ENCODE results near the gene ADCYAP1R1. TPM values are rescaled to one million over a fixed set of nuclear protein-coding genes. Genes with fewer than 3 reads are reported as not detected.
A peak's percentile ranks its signal among the peaks of the same experiment; 100 is the strongest.

Gene ADCYAP1R1
- total RNA-seq (not detected), total RNA-seq (0 to 0.12 (median 0) reads per million in 29 experiments)
- 0.04 TPM for total RNA-seq (2013)

DNA sequence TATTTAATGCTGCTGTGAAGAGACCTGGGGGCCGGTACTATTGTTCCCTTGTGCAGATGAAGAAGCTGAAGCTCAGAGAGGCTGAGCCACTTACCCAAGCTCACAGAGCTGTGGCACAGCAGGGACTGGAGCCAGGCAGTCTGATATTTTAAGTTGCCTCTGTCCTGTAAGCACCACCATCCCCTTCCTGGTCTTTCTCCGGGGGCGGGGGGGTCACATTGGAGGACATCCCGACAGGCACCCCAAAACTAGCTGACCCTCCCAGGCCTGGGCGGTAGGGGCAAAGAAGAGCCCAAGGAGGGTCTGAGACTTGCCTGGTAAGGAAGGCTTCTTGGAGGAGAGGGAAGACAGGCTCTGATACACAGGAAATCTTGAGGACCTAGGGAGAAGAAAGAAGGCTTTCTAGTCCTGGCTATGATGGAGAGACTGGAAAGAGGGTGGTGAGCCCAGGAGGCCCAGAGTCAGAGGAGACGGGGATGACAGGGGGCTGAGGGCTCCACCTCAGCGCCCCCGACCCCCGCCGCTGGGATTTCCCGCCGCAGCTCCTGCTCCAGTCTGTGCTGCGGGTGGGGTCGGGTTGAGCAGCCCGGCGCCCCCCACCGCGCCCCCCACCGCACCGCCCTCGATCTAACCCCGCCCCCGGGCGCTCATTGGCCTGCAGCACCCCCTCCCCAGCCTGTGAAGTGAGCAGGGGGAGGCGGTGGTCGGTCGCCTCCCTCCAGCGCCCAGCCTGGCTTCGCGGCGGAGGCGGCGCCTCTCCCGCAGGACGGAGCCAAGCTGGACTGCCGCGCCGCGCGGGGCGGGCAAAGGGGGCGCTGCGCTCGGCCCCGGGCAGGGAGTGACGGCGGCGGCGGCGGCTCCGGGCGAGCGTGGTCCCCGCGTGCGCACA is at the start of gene ADCYAP1R1:
TSS of gene ADCYAP1R1 (plus strand) at position 711 of the 889 bp plus-strand sequence. CDS start 10,957 bp downstream, outside the sequence.
- no peaks in the 10 kb centered on the region for H3K4me1 ChIP-seq (ENCODE audit: control insufficient read depth in 1 of 2, extremely low read depth in 1 of 2, insufficient read depth in 2 of 2, low read length in 2 of 2)
- no peaks in the 10 kb centered on the region for H3K9me3 ChIP-seq
- H3K36me3 ChIP-seq (ENCODE audit: control insufficient read depth in 2 of 2, extremely low read depth in 1 of 2, insufficient read depth in 1 of 2, low read length in 1 of 2), result no peaks in the 10 kb centered on the region
- H3K27me3 ChIP-seq (replicated peaks in 1 of 2; ENCODE audit: control insufficient read depth in 2 of 2, extremely low read depth in 1 of 2, insufficient read depth in 2 of 2, low read length in 1 of 2), result peaks cover 3 to 55% of the 10 kb centered on the region in 2 experiments
- Mint-ChIP-seq H3K36me3 (no peaks in the 10 kb centered on the region), H3K27ac (no peak within 1 kb of the TSS), H3K4me3 (peak within 1 kb of the TSS in 1 of 3 donors; percentile 74), H3K27me3 (peaks cover 45 to 48% of the 10 kb centered on the region in 2 donors), H3K4me1 (peaks cover 0 to 4% (median 4%) of the 10 kb centered on the region in 3 donors), H3K9me3 (no peaks in the 10 kb centered on the region)
- CTCF ChIA-PET, result interaction anchor here in 1 of 2 donors (0.6 kb wide), 1 partner anchor 27 kb away, joined by 3 read pairs; no protein-coding TSS in a partner anchor
- 6% methylated on average over 44 of the region's 56 CpGs for WGBS (ENCODE audit: insufficient coverage)
- no peak for DNase-seq
- POLR2A ChIA-PET, result no interaction called here
- no peak within 1 kb of the TSS for H3K27ac ChIP-seq (ENCODE audit: low read length)
- ATAC-seq (replicated peaks in 1 of 4), result no peak
- H3K4me3 ChIP-seq (ENCODE audit: control insufficient read depth in 1 of 2, extremely low read depth in 1 of 2, low read length in 1 of 2), result no peak within 1 kb of the TSS

DNA sequence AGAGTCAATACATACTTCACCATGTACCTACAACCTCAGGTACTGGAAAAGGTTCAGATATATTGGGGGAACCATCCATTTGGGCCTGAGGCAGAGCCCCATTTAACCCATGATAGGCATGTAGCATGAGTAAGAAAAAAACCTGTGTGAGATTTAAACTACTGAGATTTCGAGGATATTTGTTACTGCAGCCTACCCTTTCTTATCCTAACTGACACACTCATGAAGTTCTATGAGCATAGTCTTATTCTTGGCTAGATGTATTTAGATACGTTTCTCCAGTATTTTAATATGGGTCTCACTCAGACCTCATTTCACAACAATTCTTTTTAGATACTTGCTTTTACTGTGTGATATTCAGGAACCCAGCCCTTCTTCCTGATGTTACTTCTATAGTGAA is 49.0 kb upstream of the ADCYAP1R1 start:
- H3K9me3 ChIP-seq, result no peaks in the 10 kb centered on the region
- peaks cover 0 to 25% of the 10 kb centered on the region in 2 experiments for H3K27me3 ChIP-seq (replicated peaks in 1 of 2; ENCODE audit: control insufficient read depth in 2 of 2, extremely low read depth in 1 of 2, insufficient read depth in 2 of 2, low read length in 1 of 2)
- Mint-ChIP-seq H3K4me1 (peaks cover 0 to 15% (median 0%) of the 10 kb centered on the region in 3 donors), H3K27ac (no peak overlapping the region), H3K9me3 (no peaks in the 10 kb centered on the region), H3K4me3 (no peak overlapping the region), H3K27me3 (peaks cover 4 to 5% of the 10 kb centered on the region in 2 donors), H3K36me3 (no peaks in the 10 kb centered on the region)
- ChIA-PET CTCF (no interaction called here), POLR2A (no interaction called here)
- H3K4me1 ChIP-seq (ENCODE audit: control insufficient read depth in 1 of 2, extremely low read depth in 1 of 2, insufficient read depth in 2 of 2, low read length in 2 of 2), result no peaks in the 10 kb centered on the region
- H3K27ac ChIP-seq (ENCODE audit: low read length), result no peak overlapping the region
- ATAC-seq (replicated peaks in 1 of 4) (no peak), DNase-seq (no peak)
- no CpG with 5 or more reads among the region's 2 CpGs for WGBS (ENCODE audit: insufficient coverage)
- no peak overlapping the region for H3K4me3 ChIP-seq (ENCODE audit: control insufficient read depth in 1 of 2, extremely low read depth in 1 of 2, low read length in 1 of 2)
- H3K36me3 ChIP-seq (ENCODE audit: control insufficient read depth in 2 of 2, extremely low read depth in 1 of 2, insufficient read depth in 1 of 2, low read length in 1 of 2), result no peaks in the 10 kb centered on the region

DNA sequence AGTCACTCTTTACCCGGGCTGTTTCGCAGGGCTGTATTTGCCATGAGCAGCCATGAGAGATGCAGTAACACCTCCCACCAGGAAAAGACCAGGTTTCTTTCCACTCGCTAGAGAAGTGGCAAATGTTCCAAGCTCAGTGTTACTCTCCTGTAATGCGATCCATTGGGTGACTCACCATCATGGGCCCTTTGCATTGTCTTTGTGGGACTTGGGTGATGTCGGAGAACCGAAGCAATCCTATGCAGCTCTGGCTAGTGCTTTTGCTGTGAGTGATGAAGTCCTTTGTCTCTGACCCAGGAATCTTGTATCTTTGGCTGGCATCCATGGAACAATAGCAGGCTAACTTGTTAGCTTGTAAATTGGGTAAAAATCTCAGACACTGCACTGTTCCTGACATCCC is 48.4 kb upstream of the ADCYAP1R1 start:
- CTCF ChIA-PET, result interaction anchor here in 1 of 2 donors (0.5 kb wide), 1 partner anchor 19 kb away, joined by 5 read pairs; no protein-coding TSS in a partner anchor
- no peaks in the 10 kb centered on the region for H3K9me3 Mint-ChIP-seq

DNA sequence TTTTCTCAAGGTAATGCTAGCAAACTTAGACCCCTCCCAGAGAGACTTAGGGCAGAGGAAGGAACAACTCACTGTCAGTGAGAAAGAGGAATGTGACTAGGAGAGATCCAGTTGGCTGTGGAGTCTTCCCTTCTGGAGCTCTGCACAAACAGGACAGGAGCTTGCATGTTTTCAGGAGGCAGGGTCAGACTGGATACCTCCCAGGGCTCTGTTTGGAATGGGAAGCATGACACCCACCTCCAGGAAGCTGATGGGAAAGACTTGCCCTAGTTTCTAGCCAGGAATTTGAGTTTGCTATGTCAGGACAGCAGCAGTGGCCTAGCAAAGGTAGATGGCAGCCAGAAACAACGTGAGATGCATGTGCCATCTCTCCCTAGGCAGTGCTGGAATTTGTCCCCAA is 47.7 kb upstream of the ADCYAP1R1 start:
- no peak for ATAC-seq (replicated peaks in 1 of 4)
- H3K4me1 ChIP-seq (ENCODE audit: control insufficient read depth in 1 of 2, extremely low read depth in 1 of 2, insufficient read depth in 2 of 2, low read length in 2 of 2), result no peaks in the 10 kb centered on the region
- Mint-ChIP-seq H3K4me3 (no peak overlapping the region), H3K9me3 (no peaks in the 10 kb centered on the region), H3K27ac (no peak overlapping the region), H3K4me1 (peaks cover 0 to 15% (median 0%) of the 10 kb centered on the region in 3 donors), H3K36me3 (no peaks in the 10 kb centered on the region), H3K27me3 (peaks cover 4 to 10% of the 10 kb centered on the region in 2 donors)
- ChIA-PET POLR2A (no interaction called here), CTCF (interaction anchor here in 1 of 2 donors (0.5 to 1.1 kb wide), 2 partner anchors 19 to 130 kb away, joined by 3 to 5 read pairs; no protein-coding TSS in a partner anchor)
- 40% methylated on average over 1 of the region's 1 CpG for WGBS (ENCODE audit: insufficient coverage)
- no peaks in the 10 kb centered on the region for H3K36me3 ChIP-seq (ENCODE audit: control insufficient read depth in 2 of 2, extremely low read depth in 1 of 2, insufficient read depth in 1 of 2, low read length in 1 of 2)
- H3K9me3 ChIP-seq, result no peaks in the 10 kb centered on the region
- H3K27me3 ChIP-seq (replicated peaks in 1 of 2; ENCODE audit: control insufficient read depth in 2 of 2, extremely low read depth in 1 of 2, insufficient read depth in 2 of 2, low read length in 1 of 2), result peaks cover 0 to 20% of the 10 kb centered on the region in 2 experiments
- no peak for DNase-seq
- H3K27ac ChIP-seq (ENCODE audit: low read length), result no peak overlapping the region
- H3K4me3 ChIP-seq (ENCODE audit: control insufficient read depth in 1 of 2, extremely low read depth in 1 of 2, low read length in 1 of 2), result no peak overlapping the region

More for the DNA sequence above, 48.4 kb upstream of the ADCYAP1R1 start:
- no peak overlapping the region for H3K4me3 Mint-ChIP-seq
- no peaks in the 10 kb centered on the region for H3K36me3 Mint-ChIP-seq
- Histone ChIP-seq H3K9me3 (no peaks in the 10 kb centered on the region), H3K27me3 (replicated peaks in 1 of 2; ENCODE audit: control insufficient read depth in 2 of 2, extremely low read depth in 1 of 2, insufficient read depth in 2 of 2, low read length in 1 of 2) (peaks cover 0 to 20% of the 10 kb centered on the region in 2 experiments), H3K27ac (ENCODE audit: low read length) (no peak overlapping the region), H3K36me3 (ENCODE audit: control insufficient read depth in 2 of 2, extremely low read depth in 1 of 2, insufficient read depth in 1 of 2, low read length in 1 of 2) (no peaks in the 10 kb centered on the region), H3K4me1 (ENCODE audit: control insufficient read depth in 1 of 2, extremely low read depth in 1 of 2, insufficient read depth in 2 of 2, low read length in 2 of 2) (no peaks in the 10 kb centered on the region), H3K4me3 (ENCODE audit: control insufficient read depth in 1 of 2, extremely low read depth in 1 of 2, low read length in 1 of 2) (no peak overlapping the region)
- H3K27me3 Mint-ChIP-seq, result peaks cover 4 to 10% of the 10 kb centered on the region in 2 donors
- no peak overlapping the region for H3K27ac Mint-ChIP-seq
- WGBS (ENCODE audit: insufficient coverage), result 96% methylated on average over 6 of the region's 6 CpGs
- POLR2A ChIA-PET, result no interaction called here
- peaks cover 0 to 15% (median 0%) of the 10 kb centered on the region in 3 donors for H3K4me1 Mint-ChIP-seq
- ATAC-seq (replicated peaks in 1 of 4), result no peak
- DNase-seq, result no peak

DNA sequence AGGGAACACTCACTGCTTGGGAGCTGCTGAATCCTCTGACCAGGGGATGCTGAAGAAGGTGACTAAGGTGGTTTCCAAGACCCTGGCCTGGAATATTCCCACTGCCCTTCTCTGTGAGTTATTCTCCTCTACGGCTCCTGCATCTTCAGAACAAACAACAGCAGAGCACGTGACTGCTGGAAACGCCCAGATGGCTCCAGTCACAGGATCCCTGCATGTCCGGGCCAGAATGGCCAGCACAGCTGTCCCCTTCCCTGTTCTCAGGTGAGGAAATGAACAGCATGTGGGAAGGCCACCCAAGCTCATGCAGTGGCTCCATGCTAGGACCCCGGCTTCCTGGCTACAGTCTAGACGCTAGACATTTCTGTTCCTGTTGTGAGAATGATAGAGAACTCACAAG is 45.3 kb upstream of the ADCYAP1R1 start:
- Histone ChIP-seq H3K4me3 (ENCODE audit: control insufficient read depth in 1 of 2, extremely low read depth in 1 of 2, low read length in 1 of 2) (no peak overlapping the region), H3K27me3 (replicated peaks in 1 of 2; ENCODE audit: control insufficient read depth in 2 of 2, extremely low read depth in 1 of 2, insufficient read depth in 2 of 2, low read length in 1 of 2) (peaks cover 0 to 15% of the 10 kb centered on the region in 2 experiments), H3K9me3 (no peaks in the 10 kb centered on the region), H3K4me1 (ENCODE audit: control insufficient read depth in 1 of 2, extremely low read depth in 1 of 2, insufficient read depth in 2 of 2, low read length in 2 of 2) (no peaks in the 10 kb centered on the region), H3K27ac (ENCODE audit: low read length) (no peak overlapping the region), H3K36me3 (ENCODE audit: control insufficient read depth in 2 of 2, extremely low read depth in 1 of 2, insufficient read depth in 1 of 2, low read length in 1 of 2) (no peaks in the 10 kb centered on the region)
- ChIA-PET CTCF (no interaction called here), POLR2A (interaction anchor here in 1 of 2 donors (0.9 kb wide), 1 partner anchor 15 kb away, joined by 3 read pairs; no protein-coding TSS in a partner anchor)
- Mint-ChIP-seq H3K27ac (no peak overlapping the region), H3K9me3 (peaks cover 0 to 7% (median 7%) of the 10 kb centered on the region in 3 donors), H3K4me3 (no peak overlapping the region), H3K27me3 (peaks cover 4 to 10% of the 10 kb centered on the region in 2 donors), H3K4me1 (peaks cover 0 to 9% (median 0%) of the 10 kb centered on the region in 3 donors), H3K36me3 (no peaks in the 10 kb centered on the region)
- no peak for ATAC-seq (replicated peaks in 1 of 4)
- no peak for DNase-seq
- WGBS (ENCODE audit: insufficient coverage), result 70% methylated on average over 4 of the region's 6 CpGs

DNA sequence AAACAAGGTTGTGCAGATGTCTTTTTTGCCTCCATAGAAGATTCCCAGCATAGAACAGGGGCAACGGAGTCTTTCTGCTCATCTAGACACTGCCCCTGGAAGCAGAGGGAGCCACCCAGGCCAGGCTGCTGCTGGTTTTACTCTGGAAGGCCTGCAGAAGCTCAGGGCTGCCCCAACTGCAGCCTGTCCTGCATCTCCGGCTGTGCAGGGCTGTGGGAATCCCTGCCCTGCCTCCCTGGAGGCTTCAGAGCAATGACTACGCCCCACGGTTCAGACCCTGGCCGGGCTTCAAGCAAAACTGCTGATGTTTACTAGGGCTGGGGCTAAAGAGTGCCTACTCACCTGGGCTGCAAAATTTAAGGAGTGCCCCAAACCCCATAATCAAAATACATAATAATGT is 44.5 kb upstream of the ADCYAP1R1 start:
- Mint-ChIP-seq H3K4me3 (no peak overlapping the region), H3K4me1 (peaks cover 0 to under 1% (median 0%) of the 10 kb centered on the region in 3 donors), H3K9me3 (peaks cover 0 to 7% (median 7%) of the 10 kb centered on the region in 3 donors), H3K27me3 (peaks cover 4 to 10% of the 10 kb centered on the region in 2 donors), H3K36me3 (no peaks in the 10 kb centered on the region), H3K27ac (no peak overlapping the region)
- ATAC-seq (replicated peaks in 1 of 4) (no peak), DNase-seq (no peak)
- ChIA-PET POLR2A (no interaction called here), CTCF (no interaction called here)
- Histone ChIP-seq H3K4me1 (ENCODE audit: control insufficient read depth in 1 of 2, extremely low read depth in 1 of 2, insufficient read depth in 2 of 2, low read length in 2 of 2) (no peaks in the 10 kb centered on the region), H3K4me3 (ENCODE audit: control insufficient read depth in 1 of 2, extremely low read depth in 1 of 2, low read length in 1 of 2) (no peak overlapping the region), H3K9me3 (no peaks in the 10 kb centered on the region), H3K27me3 (replicated peaks in 1 of 2; ENCODE audit: control insufficient read depth in 2 of 2, extremely low read depth in 1 of 2, insufficient read depth in 2 of 2, low read length in 1 of 2) (peaks cover 0 to 15% of the 10 kb centered on the region in 2 experiments), H3K27ac (ENCODE audit: low read length) (no peak overlapping the region), H3K36me3 (ENCODE audit: control insufficient read depth in 2 of 2, extremely low read depth in 1 of 2, insufficient read depth in 1 of 2, low read length in 1 of 2) (no peaks in the 10 kb centered on the region)
- WGBS (ENCODE audit: insufficient coverage), result 74% methylated on average over 5 of the region's 5 CpGs
